Amygdala (tissue), 56 donors: ENCODE results near the gene EIF3J.
"Not testable (repeated sequence)": the region's sequence is repeated elsewhere in the genome, so short reads cannot be mapped to it uniquely, and the experiment has no call there.

Experiments used
- DNase-seq, 56 donors: peaks; one replicate each; lab custom pipeline; 2025; lab: John Stamatoyannopoulos, UW

EIF3J gene

GRCh38 chr15:44541282-44541958, 4.5 kb downstream of the EIF3J start:
- no peak for DNase-seq

GRCh38 chr15:44542596-44542995, 5.6 kb downstream of the EIF3J start:
- DNase-seq, result no peak

DNA sequence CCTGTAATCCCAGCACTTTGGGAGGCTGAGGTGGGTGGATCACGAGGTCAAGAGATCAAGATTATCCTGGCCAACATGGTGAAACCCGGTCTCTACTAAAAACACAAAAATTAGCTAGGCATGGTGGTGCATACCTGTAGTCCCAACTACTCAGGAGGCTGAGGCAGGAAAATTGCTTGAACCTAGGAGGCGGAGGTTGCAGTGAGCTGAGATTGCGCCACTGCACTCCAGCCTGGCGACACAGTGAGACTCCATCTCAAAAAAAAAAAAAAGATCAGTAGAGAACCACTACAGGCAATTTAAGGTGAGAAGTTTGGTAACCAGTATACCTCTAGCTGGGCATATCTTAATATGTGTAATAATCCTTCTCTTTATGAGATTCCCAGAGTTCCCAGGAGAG, 7.8 kb downstream of the EIF3J start:
- DNase-seq, result not testable (repeated sequence)

DNA sequence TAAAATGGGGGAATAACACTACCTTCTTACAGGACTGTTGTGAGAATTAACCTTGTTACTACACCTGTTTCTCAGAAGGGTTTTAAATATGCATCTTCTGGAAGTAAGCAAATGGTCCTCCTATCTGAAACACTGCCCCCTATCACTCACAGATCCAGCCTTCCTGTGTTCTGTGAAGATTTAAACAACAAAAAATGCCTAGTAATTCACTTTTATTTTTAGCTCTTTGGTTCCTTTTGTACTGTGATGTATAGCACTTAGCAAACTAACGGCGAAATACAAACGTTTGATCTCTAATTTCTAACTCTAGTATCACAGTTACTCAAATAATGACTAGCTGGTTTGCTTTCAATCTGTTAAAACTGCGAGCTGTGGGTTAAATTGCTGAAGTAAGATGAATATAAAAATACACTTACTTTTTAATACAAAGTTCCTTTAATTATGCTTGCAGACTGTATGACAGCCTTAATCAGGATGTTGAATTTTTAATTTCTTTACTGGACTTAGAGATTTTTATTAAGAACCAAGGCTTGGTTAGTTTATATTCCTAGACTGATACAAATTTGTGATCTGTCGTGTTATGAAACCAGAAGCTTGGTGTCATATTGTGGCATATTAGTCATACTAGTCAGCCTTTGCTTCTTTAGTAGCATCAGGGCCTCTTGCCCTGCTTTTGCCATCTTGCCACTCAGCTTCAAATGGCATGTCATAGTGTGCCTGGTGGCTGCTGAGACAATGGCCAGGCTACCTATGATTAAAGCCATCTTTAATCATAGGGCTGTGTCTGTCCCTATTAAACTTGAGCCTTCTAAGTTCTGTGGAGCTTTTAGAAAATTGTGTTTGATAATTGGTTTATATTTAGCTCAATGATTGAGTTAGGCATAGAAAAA, 9.2 kb downstream of the EIF3J start:
- DNase-seq, result no peak

DNA sequence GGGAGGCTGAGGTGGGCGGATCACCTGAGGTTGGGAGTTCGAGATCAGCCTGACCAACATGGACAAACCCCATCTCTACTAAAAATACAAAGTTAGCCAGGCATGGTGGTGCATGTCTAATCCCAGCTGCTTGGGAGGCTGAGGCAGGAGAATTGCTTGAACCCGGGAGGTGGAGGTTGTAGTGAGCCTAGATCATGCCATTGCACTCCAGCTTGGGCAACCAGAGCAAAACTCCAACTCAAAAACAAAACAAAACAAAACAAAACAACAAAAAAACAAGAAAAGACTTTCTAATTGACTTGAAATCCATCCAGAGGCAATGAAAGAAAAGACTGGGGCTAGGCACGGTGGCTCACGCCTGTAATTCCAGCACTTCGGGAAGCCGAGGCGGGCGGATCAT, 12.2 kb downstream of the EIF3J start:
- not testable (repeated sequence) for DNase-seq

DNA sequence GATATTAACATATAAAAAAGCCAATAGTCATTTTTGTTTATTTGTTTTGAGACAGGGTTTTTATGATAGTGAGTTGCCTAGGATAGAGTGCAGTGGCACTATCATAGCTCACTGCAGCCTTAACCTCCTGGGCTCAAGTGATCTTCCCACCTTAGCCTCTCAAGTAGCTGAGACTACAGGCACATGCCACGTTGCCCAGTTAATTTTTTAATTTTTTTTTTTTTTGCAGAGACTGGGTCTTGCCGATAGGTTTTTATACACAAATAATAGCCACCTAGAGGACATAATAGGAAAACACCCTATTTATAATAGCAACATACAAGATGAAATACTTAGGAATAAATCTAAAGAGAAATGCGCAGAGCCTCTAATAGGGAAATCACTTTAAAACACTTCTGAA, 13.3 kb downstream of the EIF3J start:
- DNase-seq, result no peak

DNA sequence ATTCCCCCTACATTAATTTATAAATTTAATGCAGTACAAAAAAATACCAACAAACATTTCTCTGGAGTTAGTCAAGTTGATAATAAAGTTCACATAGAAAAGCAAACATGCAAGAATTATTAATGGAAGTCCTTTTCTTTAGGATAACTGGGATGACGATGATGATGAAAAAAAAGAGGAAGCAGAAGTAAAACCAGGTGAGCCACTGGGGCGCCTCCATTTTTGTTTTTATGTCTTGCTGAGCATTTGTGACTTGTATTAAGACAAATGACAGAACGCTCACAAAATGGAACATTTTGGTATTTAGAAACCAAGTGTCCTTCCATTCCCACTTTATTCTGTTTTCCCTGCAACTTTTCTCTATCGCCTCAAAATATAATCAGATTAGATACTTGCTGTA, 13.8 kb downstream of the EIF3J start:
- no peak for DNase-seq

DNA sequence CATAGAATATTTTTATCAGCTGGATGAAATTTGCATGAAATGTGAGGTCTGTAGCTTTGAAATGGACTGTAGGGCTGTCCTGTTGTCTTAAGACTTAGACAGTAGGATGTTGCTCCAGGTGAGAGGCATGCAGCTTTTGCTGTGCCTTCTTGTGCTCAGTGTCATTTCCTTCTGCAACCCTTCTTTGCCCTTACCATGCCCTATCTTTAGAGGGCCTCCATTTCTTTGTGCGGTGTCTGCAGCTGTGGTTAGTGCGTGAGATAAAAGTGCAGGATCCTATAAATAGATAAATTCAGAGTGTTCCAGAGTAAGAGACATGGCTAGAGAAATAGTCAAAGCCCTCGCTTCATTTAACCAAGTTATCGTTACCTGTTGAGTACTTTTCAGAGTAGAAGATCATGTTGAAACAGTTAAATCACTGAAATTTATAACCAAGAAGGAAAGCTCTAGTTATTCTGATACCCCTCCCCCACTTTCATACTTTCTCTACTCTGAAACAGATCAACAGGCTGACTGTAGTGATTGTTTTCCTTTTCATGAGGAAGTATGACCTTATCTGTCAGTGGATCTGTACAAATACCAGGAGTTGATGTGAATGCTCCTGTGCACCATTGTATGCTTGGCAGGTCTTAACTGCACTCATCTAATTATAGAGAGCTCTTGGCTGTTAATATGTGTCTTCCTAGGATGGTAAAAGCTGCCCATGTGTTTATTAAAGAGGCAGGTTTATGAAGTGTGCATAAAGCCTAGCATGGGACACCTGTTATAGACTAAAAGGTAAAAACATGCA, 18.2 kb downstream of the EIF3J start:
- no peak for DNase-seq

DNA sequence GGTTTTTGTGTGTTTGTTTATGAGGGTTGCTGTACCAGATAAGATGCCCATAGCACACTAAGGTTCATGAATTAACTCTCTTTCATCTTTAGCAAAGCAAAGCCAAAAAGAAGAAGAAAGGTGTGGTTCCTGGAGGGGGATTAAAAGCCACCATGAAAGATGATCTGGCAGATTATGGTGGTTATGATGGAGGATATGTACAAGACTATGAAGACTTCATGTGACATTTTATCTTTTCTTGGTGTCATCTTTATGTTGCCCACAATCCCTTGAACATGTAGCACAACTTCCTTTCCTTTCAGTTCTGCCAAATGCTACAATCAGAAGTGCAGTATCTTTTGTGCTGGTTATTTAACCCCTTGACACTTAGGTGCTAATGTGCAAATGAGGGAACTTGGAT, 24.0 kb downstream of the EIF3J start:
- not testable (repeated sequence) for DNase-seq

DNA sequence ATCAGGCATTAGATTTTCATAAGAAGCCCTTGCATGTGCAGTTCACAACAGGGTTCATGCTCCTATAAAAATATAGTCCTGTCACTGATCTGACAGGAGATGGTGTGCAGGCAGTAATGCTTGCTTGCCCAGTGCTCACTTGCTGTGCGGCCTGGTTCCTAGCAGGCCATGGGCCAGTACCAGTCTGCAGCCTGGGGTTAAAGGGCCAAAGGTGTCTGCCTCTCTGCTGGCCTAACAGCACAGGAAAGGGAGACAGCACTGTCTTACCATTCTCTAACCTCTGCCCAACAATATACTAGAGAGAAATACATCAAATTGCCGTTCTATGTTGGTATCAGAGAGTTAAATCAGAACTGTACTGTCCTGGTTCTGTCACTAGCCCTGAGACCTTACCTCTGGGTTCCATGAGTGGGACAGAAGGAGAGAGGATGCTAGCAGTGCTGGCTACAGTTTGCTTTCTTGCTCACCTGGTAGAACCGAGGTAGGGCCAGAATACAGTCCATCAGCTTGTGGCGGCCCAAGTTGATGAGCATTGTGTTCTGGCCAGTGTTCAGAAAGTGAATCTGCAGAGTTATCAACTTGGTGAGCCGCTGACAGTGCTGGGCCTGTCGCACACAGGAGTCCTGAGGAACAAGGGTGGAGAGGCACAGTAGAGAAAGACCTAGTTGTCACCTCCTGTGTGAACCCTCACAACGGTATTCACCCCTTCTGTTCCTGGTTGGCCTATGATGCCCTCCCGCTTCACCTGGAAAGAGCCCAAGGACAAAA, 28.6 kb downstream of the EIF3J start:
- no peak for DNase-seq

DNA sequence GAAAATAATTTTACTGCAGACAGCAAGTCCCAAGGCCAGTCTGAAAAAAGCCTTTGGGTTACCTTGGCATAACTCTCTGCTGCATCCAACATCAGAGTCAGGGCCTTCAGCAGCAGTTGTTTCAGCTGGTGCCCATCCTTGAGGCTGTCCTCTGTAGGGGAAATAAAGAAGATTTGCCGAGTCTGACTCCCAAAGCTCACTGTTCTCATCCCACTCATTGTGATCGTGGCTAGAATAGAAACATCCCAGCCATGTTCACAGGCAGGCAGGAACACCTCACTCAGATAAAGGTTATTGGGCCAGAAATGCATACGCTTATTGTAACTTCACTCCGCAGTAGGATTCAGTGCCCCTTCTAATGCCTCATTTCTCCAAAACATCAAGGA, 29.2 kb downstream of the EIF3J start:
- no peak for DNase-seq

GRCh38 chr15:44568338-44568737, 31.4 kb downstream of the EIF3J start:
- no peak for DNase-seq

- DNase-seq, result no peak
Observed at GRCh38 chr15:44569316-44569715, 32.4 kb downstream of the EIF3J start.

GRCh38 chr15:44570361-44570760, 33.4 kb downstream of the EIF3J start:
- no peak for DNase-seq

GRCh38 chr15:44573386-44573785, 36.4 kb downstream of the EIF3J start:
- no peak for DNase-seq

DNA sequence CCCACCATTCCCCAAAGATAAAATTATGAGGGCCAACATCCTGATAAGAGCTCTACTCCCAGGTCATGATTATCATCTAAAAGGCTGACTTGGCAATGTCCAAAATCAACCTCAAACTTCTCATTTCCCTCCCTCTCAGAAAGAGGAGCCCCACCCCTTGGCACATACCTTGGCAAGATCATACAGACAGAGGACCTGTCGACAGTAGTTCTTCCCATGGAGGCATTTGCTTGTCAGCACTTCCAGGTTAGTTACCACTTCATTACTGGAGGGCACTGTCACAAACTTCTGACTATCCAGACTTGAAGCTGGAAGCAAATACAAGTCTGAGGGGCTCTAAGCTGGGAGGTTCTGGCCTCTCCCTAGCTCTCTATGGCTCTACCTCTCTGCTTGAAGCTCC, 37.8 kb downstream of the EIF3J start:
- DNase-seq, result no peak

DNA sequence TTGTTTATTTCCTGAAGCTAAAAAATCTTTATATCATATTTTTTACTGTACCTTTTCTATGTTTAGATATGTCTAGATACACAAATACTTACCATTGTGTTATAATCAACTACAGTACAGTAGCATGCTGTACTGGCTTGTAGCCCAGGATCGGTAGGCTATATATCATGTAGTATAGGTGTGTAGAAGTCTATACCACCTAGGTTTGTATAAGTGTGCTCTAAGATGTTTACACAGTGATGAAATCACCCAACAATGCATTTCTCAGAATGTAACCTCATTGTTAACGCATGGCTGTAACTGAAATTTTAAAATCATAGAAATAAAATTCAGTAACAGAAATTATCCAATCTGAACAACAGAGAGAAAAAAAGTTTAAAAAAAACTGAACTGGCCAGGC, 43.2 kb downstream of the EIF3J start:
- DNase-seq, result no peak

DNA sequence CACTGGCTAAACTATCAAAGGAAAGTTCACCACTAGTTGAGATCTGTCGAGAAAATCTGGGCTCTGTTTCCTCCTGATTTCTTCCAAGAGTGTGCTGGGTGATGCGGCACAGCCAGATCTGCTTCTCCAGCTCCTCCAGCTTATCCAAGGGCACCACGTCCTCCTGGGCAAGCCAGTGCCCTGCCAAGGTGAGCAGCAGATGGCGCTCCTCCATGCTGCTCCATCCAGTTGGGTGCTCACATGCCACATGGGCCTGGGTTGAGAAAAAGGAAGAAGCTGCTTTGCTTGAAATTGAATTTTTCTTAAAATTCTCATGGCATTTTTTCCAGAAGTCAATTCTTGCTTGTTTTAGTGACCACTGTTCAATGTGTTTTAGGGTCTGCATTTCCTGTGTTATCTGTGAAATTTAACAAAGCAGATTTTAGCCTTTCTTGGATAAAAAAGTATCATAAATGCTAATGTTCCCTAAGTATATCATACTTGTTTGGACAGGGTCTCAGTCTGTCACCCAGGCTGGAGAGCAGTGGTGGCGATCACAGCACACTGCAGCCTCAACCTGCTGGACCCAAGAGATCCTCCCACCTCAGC, 47.3 kb downstream of the EIF3J start:
- DNase-seq, result peak in 1 of 56 donors; percentile 2

DNA sequence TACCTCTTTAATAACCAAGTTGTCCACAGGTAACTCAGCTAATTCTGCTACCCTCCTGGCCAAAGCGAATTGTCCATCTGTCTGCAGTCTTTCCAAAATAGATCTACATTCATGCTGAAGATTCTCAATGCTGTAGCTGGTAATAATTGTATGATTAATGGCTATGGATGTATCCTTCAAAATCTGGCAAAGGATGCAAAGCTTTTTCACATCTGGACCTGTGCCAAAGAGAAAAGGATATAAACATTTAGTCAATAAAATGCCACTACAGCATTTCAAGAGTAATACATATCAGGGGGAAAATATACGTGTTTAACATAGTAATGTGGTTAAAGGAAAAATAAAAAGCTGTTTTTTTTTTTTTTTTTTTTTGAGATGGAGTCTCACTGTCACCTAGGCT, 48.7 kb downstream of the EIF3J start:
- no peak for DNase-seq

- no peak for DNase-seq
Observed at GRCh38 chr15:44588541-44588940, 51.6 kb downstream of the EIF3J start.
